KG1 (cell line): Measurements from ENCODE around the gene ALX4.
A peak's percentile ranks its signal among the peaks of the same experiment; 100 is the strongest.

Experiments used
- DNase-seq: peaks from one replicate; lab custom pipeline; 2025; lab: John Stamatoyannopoulos, UW

ALX4 gene

GRCh38 chr11:44300844-44301563 lies 8.9 kb downstream of the ALX4 start:
- DNase-seq, result no peak

GRCh38 chr11:44298862-44299261 lies 11.1 kb downstream of the ALX4 start:
- no peak for DNase-seq

- DNase-seq, result no peak
These were observed 19.7 kb downstream of the ALX4 start for GRCh38 chr11:44290208-44290607.

GRCh38 chr11:44288133-44288526 lies 21.8 kb downstream of the ALX4 start:
- DNase-seq, result no peak

- DNase-seq, result no peak
These were observed 23.0 kb downstream of the ALX4 start for GRCh38 chr11:44286911-44287310.

- DNase-seq, result peak; percentile 10
These were observed 23.6 kb downstream of the ALX4 start for GRCh38 chr11:44286268-44286880.

- DNase-seq, result no peak
These were observed 24.2 kb downstream of the ALX4 start for GRCh38 chr11:44285756-44286155.

- no peak for DNase-seq
These were observed 27.3 kb downstream of the ALX4 start for GRCh38 chr11:44282620-44283019.

- DNase-seq, result no peak
These were observed 28.8 kb downstream of the ALX4 start for GRCh38 chr11:44281151-44281550.

GRCh38 chr11:44280257-44280656 lies 29.7 kb downstream of the ALX4 start:
- DNase-seq, result no peak

GRCh38 chr11:44279483-44279882 lies 30.5 kb downstream of the ALX4 start:
- DNase-seq, result no peak

GRCh38 chr11:44277196-44278090 lies 32.5 kb downstream of the ALX4 start:
- DNase-seq, result no peak

- DNase-seq, result no peak
These were observed 33.9 kb downstream of the ALX4 start for GRCh38 chr11:44275961-44276550.

- no peak for DNase-seq
These were observed 34.7 kb downstream of the ALX4 start for GRCh38 chr11:44275241-44275640.

- no peak for DNase-seq
These were observed 35.5 kb downstream of the ALX4 start for GRCh38 chr11:44274404-44274803.

GRCh38 chr11:44271286-44271685 lies 38.7 kb downstream of the ALX4 start:
- no peak for DNase-seq

- no peak for DNase-seq
These were observed 39.3 kb downstream of the ALX4 start for GRCh38 chr11:44270403-44271273.

GRCh38 chr11:44269369-44270351 lies 40.3 kb downstream of the ALX4 start:
- no peak for DNase-seq

GRCh38 chr11:44268614-44269080 lies 41.3 kb downstream of the ALX4 start:
- no peak for DNase-seq
